Breast epithelium (tissue), 3 donors: Measurements from ENCODE around the gene UNC5A.

Source experiments
- CTCF ChIP-seq, 3 donors: fragments of 450-650 bp; IDR thresholded peaks; one replicate each; pipeline ENCODE4 v1.5.1; 2016 to 2017; ENCODE audit warnings: antibody characterized with exemption in 3 of 3, mild to moderate bottlenecking in 3 of 3, moderate library complexity in 3 of 3
- POLR2AphosphoS5 ChIP-seq, 3 donors: sonication (generic); formaldehyde crosslinking; IDR thresholded peaks; one replicate each; pipeline ENCODE4 v1.6.1; 2017; ENCODE audit warnings: antibody characterized with exemption in 3 of 3

GRCh38 chr5:176825234-176825633 is 14.9 kb downstream of the UNC5A start:
- TF ChIP-seq CTCF (IDR thresholded peaks at IDR 0.05) (no peak), POLR2AphosphoS5 (IDR thresholded peaks at IDR 0.05) (no peak)
